Stimulated activated CD8-positive, alpha-beta memory T cell treated with anti-CD3 and anti-CD28 coated beads, Interleukin-4, amount 100 ng/mL, for 48 hours (primary cell): ENCODE results near the gene ARHGAP6.
"Not testable (repeated sequence)": the region's sequence is repeated elsewhere in the genome, so short reads cannot be mapped to it uniquely, and the experiment has no call there.

Experiments
- DNase-seq: peaks from one replicate; pipeline ENCODE4 v3.0.0-alpha.2; 2020

ARHGAP6 gene

DNA sequence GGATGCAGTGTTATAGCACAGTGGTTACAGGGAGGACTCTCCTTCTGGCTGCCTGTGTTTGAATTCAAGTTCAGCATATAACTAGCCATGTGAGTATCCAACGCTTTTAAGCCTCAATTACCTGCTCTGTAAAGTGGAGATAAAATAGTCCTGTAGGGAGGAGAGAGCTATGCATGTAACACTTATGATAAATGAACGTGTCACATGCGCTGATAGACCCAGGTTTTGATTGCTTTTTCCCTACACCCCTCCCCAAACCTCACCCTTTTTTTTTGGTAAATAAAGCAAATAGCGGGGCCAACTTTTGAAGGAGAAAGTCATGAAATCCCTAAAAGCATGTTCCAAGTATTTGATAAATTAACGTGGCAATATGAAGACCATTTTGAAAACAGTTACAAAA is 392.9 kb downstream of the ARHGAP6 start:
- DNase-seq, result no peak

DNA sequence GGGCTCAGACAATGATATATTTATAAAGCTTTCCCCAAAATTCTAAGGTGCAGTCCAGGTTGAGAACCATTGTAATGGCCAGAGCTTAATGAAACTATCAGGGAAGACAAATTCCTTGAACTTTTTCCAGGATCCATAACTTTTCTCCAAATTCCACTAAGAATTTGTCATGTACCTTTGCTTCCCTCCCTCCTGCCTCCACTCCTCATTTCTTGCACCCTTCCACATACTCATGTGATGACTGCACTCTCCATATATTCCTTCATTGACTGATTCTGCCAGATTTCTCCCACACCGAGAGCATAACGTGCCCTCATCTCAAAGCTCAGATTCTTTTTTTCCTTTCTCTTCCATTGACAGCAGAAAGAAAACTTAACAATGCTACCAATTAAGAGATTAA is 393.4 kb downstream of the ARHGAP6 start:
- DNase-seq, result no peak

DNA sequence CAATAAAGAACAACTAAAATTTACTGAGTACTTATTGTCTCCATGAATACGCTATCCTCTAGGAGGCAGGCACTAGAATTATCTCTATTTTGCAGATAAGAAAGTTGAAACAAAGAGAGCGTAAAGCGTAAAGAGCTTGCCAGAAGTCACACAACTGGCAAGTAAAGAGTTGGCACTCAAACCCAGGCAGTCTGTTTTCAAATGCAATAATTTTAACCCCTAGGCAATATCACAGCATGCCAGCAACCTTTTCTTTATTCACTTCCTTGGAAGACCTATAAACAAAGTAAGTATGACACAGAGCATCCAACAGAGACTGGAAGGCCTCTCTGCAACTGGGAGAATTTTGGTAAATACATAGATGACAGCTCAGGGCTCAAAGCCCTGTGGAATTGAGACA is 395.7 kb downstream of the ARHGAP6 start:
- DNase-seq, result no peak

DNA sequence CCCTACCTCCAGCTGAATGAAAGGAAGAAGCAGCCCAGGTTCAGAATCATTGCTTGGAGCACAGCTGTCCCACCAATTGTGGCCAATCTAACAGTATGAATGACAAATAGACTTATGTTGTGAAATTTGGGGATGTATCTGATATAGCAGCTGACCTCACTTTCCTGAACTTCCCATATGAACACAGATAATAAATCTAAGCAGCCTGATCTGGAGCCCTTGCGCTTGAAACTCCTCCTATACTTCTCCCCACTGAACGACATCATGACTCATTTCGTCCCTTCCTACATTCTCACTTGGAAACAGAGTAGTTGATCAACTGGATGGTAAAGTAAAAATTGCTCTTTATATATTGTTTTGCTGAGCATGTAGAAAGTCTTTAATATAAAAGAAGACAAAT is 396.7 kb downstream of the ARHGAP6 start:
- no peak for DNase-seq

DNA sequence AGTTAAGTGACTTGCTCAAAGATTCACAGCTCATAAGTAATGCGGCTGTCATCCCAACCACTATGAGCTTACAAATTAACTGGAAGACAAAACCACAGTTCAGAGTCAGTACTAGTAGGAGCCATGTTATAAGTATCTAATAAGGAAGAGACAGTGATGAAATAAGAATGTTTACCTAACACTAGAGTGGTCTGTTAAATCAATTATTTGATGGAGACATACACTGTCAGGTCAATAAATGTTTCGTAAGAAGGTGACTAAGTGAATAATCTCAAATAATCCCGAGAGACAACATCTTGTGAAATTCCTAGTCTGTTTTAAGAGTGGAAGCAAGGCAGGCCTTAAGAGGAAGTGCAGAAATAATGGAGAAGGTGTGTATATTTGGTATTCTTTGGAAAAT is 398.3 kb downstream of the ARHGAP6 start:
- no peak for DNase-seq

DNA sequence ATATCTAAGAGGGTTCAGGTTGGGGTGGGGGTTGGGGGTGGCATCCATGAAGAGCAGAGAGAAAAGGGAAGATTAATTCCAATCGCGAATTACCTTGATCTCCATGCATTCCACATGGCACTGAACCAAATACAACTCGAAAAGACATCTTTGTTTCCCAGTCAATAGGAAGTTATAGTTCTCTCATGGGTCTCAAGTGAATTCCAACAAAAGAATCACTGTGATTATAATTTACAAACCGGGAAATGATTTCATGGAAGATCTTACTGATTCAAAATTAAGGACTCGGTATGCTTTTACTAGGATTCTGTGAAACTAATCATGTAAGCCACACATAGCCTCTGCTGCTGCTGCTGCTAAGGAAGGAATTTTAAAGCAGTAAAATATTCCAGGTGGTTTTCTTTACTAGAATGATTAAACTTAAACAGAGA is 399.1 kb downstream of the ARHGAP6 start:
- DNase-seq, result no peak

DNA sequence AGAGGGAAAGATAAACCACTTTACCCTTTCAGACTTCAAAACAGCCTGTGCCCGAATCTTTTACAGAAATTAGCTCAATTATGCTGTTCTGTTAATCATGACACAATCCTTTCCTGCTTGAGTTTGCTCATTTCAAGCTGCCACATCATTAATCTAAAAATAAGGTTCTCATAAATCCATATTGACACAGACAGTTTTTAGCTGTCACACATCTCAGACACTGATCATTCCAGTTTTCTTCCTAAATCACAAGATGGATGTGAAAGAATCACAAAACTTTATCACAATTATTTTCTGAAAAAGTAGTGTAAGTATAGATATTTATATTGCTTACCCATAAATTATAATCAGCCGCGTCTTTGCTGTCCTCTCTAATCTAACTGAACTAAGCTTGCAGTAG is 400.4 kb downstream of the ARHGAP6 start:
- no peak for DNase-seq

DNA sequence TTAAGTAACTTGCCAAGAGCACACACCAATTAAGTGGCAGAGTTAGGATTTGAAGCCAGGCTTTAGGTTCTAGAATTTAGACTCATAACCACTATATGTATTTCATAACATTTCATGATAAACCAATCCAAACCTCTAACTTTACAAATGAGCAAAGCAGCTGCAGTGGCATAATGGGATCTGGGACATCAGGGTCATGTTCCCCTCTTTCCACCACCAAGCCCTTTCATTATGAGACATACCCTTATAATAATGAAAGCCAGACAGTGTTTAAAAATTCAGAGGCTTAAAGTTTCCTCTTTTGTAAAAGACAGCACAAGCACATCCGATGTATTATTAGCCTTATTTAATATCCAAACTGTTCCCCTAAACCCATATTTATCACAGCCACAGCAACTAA is 400.8 kb downstream of the ARHGAP6 start:
- DNase-seq, result no peak

DNA sequence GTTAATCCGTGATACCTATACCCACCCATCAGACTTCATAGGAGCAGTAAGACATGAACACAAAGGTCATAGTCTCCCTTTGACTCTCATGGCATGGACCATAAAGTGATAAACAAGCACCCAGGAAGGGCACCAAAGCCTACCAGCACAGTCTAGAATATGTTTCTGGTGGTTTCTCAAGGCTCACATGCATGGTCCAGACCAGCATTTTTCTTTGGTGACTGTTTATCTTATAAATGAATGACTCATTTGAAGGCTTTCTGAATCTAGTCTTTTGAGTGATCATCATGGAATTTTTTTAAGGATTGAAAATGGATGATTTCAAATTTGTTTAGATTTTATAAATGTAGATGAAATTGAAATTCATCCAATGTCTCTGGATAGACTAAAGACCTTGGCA is 404.5 kb downstream of the ARHGAP6 start:
- DNase-seq, result no peak

DNA sequence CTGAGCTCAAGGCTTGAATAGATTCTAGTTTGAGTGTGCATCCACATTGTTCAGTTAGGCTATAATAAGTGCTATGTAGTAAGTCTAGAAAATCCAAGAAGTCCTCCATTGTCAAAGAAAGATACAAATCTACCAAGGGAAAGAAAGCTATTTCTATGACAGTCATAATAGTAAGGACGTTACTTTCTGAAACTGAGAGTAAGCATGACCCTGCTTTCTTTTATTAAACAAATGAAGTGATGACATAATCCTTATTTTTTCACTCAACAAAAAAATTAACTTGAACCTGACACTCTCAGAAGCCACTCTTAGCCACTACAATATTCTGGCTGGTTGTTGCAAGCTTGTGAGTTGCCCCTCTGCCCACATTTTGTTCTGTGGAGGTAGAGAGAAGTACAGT is 406.3 kb downstream of the ARHGAP6 start:
- DNase-seq, result no peak

DNA sequence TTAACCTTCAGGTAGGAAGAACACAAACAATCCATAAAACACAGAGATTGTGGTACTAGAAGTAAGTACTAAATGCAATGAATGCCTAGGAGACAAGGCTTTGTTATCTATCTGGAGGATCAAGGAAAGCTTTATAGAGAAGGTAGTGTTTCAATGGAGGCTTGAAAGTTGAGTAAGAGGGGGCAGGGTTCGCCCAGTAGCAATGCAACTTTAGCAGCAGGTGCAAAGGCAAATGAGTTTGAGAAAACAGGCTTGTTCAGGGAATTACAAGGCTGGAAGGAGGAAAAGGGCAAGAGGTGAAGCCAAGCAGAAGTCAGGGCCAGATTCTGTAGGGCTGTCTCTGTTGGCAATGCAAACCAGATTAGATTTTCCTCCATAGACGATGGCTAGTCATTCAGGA is 408.0 kb downstream of the ARHGAP6 start:
- DNase-seq, result no peak

DNA sequence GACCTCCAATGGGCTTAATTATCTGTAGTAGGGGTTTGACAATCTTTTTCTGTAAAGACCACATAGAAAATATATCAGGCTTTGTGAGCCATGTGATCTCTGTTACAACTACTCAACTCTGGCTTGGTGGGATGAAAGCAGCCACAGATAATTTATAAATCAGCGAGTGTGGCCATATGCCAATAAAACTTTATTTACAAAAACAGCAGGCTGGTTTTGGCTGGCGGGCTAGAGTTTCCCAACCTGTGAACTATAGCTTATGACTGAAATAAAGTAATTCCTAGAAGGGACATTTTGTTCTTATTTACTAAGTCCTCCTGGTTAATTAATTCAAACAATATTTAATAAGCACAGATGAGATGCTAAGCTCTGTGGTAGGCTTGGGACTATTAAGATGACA is 408.4 kb downstream of the ARHGAP6 start:
- no peak for DNase-seq

DNA sequence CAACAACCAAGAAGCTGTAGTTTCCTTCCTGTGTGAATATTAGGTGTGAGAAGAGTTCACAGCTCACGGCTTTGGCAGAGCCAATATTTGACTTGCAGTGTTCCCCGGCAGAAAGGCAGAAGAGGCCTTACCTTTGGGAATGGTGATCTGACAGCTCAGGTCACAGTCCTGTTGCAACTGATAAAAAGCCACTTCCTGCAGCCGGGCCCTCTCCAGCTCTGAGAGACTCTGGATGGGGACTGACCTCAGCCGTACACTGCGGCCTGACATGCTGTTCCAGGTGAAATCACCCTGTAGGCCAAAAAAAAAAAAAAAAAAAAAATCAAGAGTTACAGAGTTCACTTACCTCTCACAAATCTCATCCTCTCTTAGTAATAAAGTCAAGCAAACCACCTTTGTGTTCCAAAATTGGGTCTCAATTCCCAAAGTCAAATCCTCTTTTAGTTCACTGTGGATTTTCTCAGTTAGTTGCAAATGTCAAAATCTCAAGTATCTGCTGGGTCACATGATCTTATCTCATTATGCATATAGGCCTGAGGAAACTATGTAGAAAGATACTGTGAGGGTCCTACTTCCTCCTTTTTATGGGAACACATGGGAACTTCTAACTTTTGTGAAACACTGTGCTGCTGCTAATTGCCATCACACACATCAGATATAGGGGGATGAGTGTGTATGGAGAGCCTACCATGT is 411.2 kb downstream of the ARHGAP6 start:
- DNase-seq, result no peak

DNA sequence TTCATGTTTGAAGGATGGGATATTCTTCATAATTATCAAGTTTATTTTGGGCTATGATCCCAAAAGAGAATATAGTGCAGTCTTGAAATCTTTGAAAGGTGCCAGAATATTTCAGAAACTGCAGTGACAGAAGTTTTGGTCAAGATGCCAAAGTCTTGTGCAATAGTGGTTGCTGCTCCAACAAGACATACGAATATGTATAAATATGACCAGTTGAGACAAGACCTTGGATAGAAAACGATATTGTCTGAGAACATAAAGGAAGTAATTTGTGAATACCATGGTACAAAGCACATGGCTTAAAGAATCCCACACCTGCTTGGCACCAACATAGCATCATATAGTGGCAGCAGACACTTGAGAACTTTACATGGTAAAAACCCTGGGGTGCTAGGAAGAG is 421.1 kb downstream of the ARHGAP6 start:
- DNase-seq, result no peak

DNA sequence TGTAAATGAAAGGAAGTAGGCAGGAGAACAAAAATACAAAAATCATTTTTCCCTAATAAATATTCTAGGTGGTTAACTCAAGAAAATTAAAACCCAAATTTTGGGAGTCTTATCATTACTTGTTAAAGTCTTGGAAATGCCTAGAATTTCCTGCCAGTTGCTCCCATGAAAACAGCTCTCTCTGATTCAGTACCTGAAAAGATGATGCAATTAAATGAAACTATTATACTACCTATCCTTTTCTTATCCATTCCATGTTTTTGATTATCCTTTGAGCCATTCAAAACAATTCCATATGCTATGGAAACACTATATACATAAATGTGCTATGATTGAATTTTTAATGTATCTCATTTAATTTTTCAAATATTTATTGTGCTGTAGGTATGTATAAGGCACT is 423.0 kb downstream of the ARHGAP6 start:
- DNase-seq, result no peak

DNA sequence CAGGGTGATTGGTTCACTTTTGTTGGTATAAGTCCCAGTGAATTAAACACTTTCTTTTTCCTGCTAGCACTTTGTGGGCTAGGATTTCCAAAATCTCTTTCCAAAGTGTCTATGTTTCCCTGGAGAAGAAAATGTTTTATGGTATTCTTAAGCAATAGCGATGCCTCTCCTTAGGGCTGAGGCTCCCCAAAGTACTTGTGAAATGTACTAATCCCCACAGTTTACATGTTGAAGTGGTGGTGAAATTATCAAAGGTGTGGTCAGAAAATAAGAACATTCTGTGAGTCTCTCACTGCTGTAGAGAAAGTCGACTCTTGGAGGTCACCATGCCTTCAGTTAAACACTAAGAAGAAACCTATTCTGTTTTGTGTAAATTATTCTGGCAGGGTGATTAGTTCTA is 424.0 kb downstream of the ARHGAP6 start:
- DNase-seq, result no peak

DNA sequence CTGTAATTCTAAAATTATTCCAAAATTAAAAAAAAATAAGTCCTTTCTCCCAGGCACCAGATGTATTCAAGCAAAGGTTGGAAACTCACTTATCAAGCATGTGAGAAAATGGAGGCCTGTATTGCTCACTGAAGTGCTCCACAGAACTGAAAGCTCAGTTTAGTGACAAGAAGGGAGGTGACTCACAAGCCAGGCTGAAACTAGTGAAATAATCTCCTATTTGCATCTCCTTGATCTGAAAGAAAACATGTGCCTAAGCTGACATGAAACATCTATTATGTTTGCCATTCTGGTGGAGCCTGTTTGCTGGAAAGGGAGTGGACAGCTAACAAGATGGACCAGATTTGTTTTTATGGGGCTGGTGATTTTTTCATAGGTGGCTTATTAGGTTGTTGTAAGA is 426.5 kb downstream of the ARHGAP6 start:
- no peak for DNase-seq

DNA sequence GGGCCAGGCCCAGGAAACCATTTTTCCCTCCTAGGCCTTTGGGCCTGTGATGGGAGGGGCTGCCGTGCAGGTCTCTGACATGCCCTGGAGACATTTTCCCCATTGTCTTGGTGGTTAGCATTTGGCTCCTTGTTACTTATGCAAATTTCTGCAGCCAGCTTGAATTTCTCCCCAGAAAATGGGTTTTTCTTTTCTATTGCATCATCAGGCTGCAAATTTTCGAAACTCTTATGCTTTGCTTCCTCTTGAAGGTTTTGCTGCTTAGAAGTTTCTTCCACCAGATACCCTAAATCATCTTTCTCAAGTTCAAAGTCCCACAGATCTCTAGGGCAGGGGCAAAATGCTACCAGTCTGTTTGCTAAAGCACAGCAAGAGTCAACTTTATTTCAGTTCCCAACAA is 430.3 kb downstream of the ARHGAP6 start:
- not testable (repeated sequence) for DNase-seq

DNA sequence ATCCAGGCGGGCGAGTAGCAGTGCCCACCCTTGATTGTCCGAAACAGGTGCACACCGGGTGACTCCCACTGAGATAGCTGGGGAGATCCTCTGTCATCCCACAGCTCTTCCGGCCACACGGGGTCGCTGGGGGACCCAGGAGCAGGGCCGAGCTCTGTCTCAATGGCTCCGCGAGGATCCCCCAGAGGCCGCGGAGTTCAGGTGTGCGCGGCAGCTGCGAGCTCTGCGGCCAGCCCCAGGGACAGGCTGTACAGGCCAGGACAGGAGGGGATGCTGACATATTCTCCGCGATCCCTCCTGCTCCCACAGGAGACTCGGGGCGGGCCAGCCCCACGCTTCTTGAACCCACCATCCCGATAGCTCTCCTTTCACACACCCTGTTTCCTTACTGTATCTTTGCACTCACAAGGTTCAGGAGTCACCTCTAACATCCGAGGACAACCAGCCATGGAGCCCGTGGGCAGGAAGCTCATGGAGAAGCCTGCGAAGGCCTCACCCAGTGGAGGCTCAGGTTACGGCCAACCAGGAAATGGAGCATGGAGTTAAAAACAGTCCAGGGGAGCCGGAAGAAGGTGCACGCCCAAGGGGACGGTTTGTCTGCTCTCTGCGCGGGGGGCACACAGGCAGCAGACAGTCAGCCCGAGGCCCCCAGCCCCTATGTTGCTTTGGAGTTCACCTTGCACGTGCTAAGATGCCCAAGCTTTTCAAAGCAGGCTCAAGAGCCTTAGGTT is 450.4 kb downstream of the ARHGAP6 start:
- DNase-seq, result no peak

DNA sequence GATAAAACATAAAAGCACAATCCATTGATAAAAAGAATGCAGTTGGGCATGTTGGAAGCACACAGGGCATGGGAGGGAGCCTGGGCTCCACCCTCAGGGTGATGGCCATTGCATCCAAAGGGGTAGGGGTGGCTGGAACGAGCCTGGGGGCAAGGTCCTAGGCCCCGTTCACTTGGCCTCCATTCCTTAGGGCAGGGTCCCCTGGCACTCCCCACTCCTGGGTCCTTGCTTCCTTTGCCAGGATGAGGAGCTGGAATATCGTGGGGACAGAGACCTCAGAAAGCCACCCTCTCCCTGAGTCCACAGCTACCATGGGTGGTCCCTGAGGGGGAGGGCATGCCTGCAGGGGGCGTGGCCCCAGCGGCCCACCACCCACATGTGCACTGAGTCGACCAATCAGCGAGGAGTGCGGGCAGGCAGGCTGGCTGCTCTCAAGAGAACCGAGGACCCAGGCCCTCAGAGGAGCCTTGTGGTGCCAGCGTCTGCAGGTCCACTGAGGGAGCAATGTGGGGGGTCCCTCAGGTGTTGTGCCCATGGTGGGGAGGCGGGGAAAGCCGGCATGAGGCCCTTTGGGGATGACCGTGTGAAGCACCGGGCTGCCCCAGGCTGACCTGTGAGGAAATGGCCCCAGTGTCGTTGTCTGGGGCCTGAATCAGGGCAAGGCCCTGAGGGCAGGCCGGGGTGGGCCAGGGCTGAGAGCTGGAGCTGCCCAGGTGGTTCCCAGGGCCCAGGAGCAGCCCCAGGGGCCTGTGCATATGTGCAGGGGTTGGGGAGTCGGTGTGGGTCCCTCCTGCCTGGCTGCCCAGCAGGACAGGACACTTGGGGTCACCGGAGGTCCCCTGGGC is 451.2 kb downstream of the ARHGAP6 start:
- no peak for DNase-seq

DNA sequence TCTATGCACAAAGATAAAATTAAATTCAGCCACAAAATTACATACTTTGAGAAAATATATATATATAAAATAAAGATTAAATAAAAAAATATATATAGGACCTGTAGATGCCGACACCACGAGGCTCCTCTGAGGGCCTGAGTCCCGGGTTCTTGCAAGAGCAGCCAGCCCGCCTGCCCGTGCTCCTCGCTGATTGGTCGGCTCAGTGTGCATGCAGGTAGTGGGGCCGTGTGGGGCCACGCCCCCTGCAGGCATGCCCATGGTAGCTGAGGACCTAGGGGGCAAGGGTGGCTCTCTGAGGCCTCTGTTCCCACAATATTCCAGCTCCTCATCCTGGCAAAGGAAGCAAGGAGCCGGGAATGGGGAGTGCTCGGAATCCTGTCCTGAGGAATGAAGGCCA is 453.0 kb downstream of the ARHGAP6 start:
- DNase-seq, result no peak

DNA sequence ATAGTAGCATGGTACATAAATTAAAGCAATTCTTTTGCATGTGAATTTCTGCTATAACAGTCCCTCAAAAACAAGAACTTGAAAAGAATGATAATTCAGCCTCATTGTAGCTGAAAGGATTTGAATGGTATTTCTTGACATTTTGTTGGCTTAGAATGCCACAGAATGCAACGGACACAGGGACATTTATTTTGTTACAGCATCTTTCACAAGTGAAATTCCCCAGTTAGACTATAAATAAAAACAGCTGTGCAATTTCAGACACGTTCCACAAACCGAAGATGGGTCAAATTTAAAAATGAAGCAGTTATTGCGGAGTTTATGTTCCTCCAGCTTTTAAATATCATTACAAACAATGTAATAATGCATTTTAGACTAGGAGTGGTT is 455.3 kb downstream of the ARHGAP6 start:
- no peak for DNase-seq

DNA sequence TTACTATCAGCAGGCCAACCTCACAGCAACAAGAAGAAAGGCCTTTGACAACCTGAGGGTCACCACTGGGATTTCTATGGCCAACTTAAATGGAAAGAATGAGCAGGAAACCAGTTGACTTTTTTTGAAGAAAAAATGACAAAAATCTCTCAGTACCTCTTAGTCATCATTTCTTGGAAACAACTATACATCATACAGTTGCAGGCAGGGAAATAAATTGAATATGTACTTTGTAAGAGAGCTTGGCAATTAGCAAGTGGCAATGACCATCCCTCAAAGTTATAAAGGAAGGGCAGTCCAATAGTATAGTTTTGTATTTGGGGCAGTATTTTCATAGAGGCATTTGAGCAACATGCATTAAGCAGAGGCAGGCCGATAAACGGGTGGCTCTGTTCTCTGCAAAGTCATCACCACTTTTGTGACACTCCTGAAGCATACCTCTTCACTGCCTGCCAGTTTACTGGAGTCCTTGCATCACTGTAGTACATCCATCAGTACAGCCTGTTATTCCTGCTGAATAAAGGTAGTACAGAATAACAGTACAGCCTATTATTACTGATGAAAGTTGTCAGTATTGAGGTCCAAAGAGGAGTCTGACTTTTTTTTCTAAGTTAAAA is 455.8 kb downstream of the ARHGAP6 start:
- no peak for DNase-seq

DNA sequence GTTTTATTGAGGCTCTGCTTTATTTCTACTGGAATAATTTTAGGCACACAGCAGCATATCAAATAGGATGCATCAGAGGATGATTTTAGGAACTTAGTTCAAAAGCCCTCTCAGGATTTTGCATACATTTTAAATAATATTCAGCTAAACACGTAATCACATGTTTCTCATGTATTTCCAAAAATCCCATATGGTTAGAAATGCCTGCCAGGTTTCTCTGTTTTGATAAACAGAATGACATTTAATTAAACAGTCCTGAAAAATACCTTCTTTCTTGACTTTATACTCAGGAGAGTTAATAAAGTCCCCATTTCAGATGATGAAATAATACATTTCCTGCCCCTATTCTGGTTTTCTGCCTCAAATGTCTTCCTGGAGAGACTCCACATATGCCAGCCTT is 459.0 kb downstream of the ARHGAP6 start:
- DNase-seq, result no peak
